HepG2 (cell line): ENCODE measurements around the gene POLR2F. TPM values are rescaled to one million over a fixed set of nuclear protein-coding genes. Genes with fewer than 3 reads are reported as not detected.

ENCODE experiments used
- ARNT ChIP-seq: fragments of 450-650 bp; IDR thresholded peaks from 2 replicates; pipeline ENCODE4 v1.6.1; 2017
- IRF2 ChIP-seq: IDR thresholded peaks from 2 replicates; pipeline ENCODE4 v1.6.1; 2018; ENCODE audit warnings: missing genetic modification reagents, missing compliant biosample characterization
- KDM3A ChIP-seq: IDR thresholded peaks from 2 replicates; pipeline ENCODE4 v1.6.1; 2018; ENCODE audit warnings: low read depth, missing compliant biosample characterization
- KMT2A ChIP-seq: sonication (generic); formaldehyde crosslinking; IDR thresholded peaks from 2 replicates; pipeline ENCODE4 v1.4.0; 2020; ENCODE audit warnings: missing genetic modification reagents
- PTBP1 ChIP-seq: fragments of 200-400 bp; formaldehyde crosslinking; IDR thresholded peaks from 2 replicates; pipeline ENCODE4 v1.6.1; 2018; ENCODE audit warnings: low read length, low read depth; ENCODE audit not compliant: poor library complexity, severe bottlenecking
- SMAD3 ChIP-seq: sonication (generic); formaldehyde crosslinking; IDR thresholded peaks from 2 replicates; pipeline ENCODE4 v1.4.0; 2020; ENCODE audit warnings: missing genetic modification reagents
- SP2 ChIP-seq: sonication (generic); formaldehyde crosslinking; IDR thresholded peaks from 2 replicates; pipeline ENCODE4 v1.5.1; 2020; ENCODE audit warnings: mild to moderate bottlenecking, missing genetic modification reagents
- TSC22D2 ChIP-seq: sonication (generic); formaldehyde crosslinking; IDR thresholded peaks from 2 replicates; pipeline ENCODE4 v1.5.1; 2020; ENCODE audit warnings: missing genetic modification reagents, mild to moderate bottlenecking, borderline replicate concordance
- YEATS4 ChIP-seq: sonication (generic); formaldehyde crosslinking; IDR thresholded peaks from 2 replicates; pipeline ENCODE4 v1.4.0; 2020; ENCODE audit warnings: missing genetic modification reagents, borderline replicate concordance
- ZNF552 ChIP-seq: sonication (generic); formaldehyde crosslinking; IDR thresholded peaks from 2 replicates; pipeline ENCODE4 v1.9.0; 2022; ENCODE audit warnings: missing genetic modification reagents, mild to moderate bottlenecking, borderline replicate concordance
- ZNF563 ChIP-seq: sonication (generic); formaldehyde crosslinking; IDR thresholded peaks from 2 replicates; pipeline ENCODE4 v1.8.0; 2022; ENCODE audit warnings: mild to moderate bottlenecking, moderate library complexity, missing genetic modification reagents
- ZNF720 ChIP-seq: sonication (generic); formaldehyde crosslinking; IDR thresholded peaks from 2 replicates; pipeline ENCODE4 v1.4.0; 2020; ENCODE audit warnings: missing genetic modification reagents
- ZNF776 ChIP-seq: sonication (generic); formaldehyde crosslinking; IDR thresholded peaks from 2 replicates; pipeline ENCODE4 v1.4.0; 2020; ENCODE audit warnings: mild to moderate bottlenecking, missing genetic modification reagents
- ZSCAN9 ChIP-seq: IDR thresholded peaks from 2 replicates; pipeline ENCODE4 v1.6.1; 2016; ENCODE audit warnings: borderline replicate concordance
- ZZZ3 ChIP-seq: sonication (generic); formaldehyde crosslinking; IDR thresholded peaks from 2 replicates; pipeline ENCODE4 v1.4.0; 2020; ENCODE audit warnings: missing genetic modification reagents, mild to moderate bottlenecking, borderline replicate concordance
- polyA plus RNA-seq, 8 experiments: library from polyadenylated mRNA; depleted of rRNA in 3 of 8; stranded (reverse) in 7 of 8; unstranded in 1 of 8; fragments of >200 nt; fragmentation: Illumina TruSeq in 4 of 8; extraction: Trizol in 4 of 8; gene quantifications; 2 replicates each; pipeline versions ENCODE4 v1.2.1 to v1.2.3, GENCODE V29; 2011 to 2016; ENCODE audit warnings: low read depth in 4 of 8, missing spikeins in 1 of 8, mixed read lengths in 1 of 8; ENCODE audit not compliant: insufficient read depth in 1 of 8
- total RNA-seq, 5 experiments: library from RNA; depleted of rRNA; stranded (reverse); fragments of >200 nt; fragmentation: Illumina TruSeq; extraction: Trizol; gene quantifications; 2 replicates each; pipeline ENCODE4 v1.2.3, GENCODE V29; 2016; ENCODE audit warnings: low read depth in 1 of 5
- TF ChIP-seq, protein P1 (sequence below): sonication (generic); formaldehyde crosslinking; IDR thresholded peaks from 2 replicates; pipeline ENCODE4 v1.5.0; 2020; ENCODE audit warnings: mild to moderate bottlenecking, missing genetic modification reagents
- TF ChIP-seq, protein P2 (sequence below): sonication (generic); formaldehyde crosslinking; IDR thresholded peaks from 2 replicates; pipeline ENCODE4 v1.5.0; 2020; ENCODE audit warnings: missing genetic modification reagents, mild to moderate bottlenecking, borderline replicate concordance
- TF ChIP-seq, protein P3 (sequence below): sonication (generic); formaldehyde crosslinking; IDR thresholded peaks from 2 replicates; pipeline ENCODE4 v1.8.1; 2023; ENCODE audit warnings: missing genetic modification reagents, inconsistent platforms, borderline replicate concordance
- TF ChIP-seq, protein P4 (sequence below): sonication (generic); formaldehyde crosslinking; IDR thresholded peaks from 2 replicates; pipeline ENCODE4 v1.5.0; 2020; ENCODE audit warnings: mild to moderate bottlenecking, missing genetic modification reagents
- TF ChIP-seq, protein P5 (sequence below): sonication (generic); formaldehyde crosslinking; IDR thresholded peaks from 2 replicates; pipeline ENCODE4 v1.4.0; 2020; ENCODE audit warnings: missing genetic modification reagents, borderline replicate concordance

Gene POLR2F
- total and polyA plus RNA-seq, 2 of the 13 experiments (the other 11 are each of a cell fraction or from before 2014, with no cell fraction given) = 135 to 158 TPM

DNA sequence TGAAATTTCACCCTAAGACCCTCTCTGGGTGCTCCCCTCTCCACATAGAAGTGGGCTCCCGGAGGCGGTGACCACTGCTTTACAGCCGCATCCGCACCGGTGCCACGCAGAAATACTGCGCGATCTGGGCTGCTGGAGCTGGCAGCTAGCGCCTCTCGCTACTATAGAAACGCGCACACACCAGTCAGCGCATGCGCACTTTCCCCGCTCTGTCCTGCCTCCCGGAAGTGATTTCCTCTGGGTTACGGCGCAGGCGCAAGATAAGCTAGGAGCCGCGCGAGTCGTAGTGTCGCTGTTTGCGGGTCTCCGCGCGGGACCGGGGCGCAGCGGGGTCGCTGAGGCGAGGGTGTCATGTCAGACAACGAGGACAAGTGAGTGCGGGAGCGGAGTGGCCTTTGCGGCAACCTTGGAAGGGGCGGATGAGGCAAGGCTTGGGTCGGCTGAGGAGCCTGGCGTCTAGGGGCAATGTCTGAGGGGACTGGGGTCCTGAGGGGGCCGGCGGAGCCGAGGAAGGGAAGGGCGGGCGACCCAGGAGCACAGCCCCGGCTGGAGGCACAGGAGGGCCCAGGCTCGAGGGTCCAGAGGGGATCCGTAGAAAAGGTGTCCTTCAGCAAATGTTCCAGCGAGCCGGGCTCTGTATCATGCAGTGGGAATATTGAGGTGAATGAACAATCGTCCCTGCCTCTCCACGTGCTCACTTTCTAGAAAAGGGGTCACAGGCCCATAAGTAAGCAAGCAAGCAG lies at the start of gene POLR2F, which contains the start of gene C22orf23 (continued):
- TF ChIP-seq, protein P1, sequence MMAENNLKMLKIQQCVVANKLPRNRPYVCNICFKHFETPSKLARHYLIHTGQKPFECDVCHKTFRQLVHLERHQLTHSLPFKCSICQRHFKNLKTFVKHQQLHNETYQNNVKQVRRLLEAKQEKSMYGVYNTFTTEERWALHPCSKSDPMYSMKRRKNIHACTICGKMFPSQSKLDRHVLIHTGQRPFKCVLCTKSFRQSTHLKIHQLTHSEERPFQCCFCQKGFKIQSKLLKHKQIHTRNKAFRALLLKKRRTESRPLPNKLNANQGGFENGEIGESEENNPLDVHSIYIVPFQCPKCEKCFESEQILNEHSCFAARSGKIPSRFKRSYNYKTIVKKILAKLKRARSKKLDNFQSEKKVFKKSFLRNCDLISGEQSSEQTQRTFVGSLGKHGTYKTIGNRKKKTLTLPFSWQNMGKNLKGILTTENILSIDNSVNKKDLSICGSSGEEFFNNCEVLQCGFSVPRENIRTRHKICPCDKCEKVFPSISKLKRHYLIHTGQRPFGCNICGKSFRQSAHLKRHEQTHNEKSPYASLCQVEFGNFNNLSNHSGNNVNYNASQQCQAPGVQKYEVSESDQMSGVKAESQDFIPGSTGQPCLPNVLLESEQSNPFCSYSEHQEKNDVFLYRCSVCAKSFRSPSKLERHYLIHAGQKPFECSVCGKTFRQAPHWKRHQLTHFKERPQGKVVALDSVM (CRISPR knock-in tag) = no peak
- TF ChIP-seq YEATS4 (CRISPR knock-in tag) = peak; percentile 45; the same call in 1 of the 2 replicates
- TF ChIP-seq, protein P2, sequence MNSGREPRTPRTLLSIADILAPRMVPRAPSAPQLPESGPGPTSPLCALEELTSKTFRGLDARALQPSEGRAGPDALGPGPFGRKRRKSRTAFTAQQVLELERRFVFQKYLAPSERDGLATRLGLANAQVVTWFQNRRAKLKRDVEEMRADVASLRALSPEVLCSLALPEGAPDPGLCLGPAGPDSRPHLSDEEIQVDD = peak; percentile 66; the same call in 1 of the 2 replicates
- TF ChIP-seq ARNT = no peak
- no peak for TF ChIP-seq ZSCAN9 (CRISPR knock-in tag)
- TF ChIP-seq, protein P3, sequence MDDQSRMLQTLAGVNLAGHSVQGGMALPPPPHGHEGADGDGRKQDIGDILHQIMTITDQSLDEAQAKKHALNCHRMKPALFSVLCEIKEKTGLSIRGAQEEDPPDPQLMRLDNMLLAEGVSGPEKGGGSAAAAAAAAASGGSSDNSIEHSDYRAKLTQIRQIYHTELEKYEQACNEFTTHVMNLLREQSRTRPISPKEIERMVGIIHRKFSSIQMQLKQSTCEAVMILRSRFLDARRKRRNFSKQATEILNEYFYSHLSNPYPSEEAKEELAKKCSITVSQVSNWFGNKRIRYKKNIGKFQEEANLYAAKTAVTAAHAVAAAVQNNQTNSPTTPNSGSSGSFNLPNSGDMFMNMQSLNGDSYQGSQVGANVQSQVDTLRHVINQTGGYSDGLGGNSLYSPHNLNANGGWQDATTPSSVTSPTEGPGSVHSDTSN (CRISPR knock-in tag) = no peak
- TF ChIP-seq, protein P4, sequence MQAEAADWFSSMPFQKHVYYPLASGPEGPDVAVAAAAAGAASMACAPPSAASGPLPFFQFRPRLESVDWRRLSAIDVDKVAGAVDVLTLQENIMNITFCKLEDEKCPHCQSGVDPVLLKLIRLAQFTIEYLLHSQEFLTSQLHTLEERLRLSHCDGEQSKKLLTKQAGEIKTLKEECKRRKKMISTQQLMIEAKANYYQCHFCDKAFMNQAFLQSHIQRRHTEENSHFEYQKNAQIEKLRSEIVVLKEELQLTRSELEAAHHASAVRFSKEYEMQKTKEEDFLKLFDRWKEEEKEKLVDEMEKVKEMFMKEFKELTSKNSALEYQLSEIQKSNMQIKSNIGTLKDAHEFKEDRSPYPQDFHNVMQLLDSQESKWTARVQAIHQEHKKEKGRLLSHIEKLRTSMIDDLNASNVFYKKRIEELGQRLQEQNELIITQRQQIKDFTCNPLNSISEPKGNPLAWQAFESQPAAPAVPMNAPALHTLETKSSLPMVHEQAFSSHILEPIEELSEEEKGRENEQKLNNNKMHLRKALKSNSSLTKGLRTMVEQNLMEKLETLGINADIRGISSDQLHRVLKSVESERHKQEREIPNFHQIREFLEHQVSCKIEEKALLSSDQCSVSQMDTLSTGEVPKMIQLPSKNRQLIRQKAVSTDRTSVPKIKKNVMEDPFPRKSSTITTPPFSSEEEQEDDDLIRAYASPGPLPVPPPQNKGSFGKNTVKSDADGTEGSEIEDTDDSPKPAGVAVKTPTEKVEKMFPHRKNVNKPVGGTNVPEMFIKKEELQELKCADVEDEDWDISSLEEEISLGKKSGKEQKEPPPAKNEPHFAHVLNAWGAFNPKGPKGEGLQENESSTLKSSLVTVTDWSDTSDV (CRISPR knock-in tag) = 0 out of 2 replicates have a peak, but pooled peaks have one; percentile 26
- peak; percentile 94 for TF ChIP-seq KMT2A (CRISPR knock-in tag)
- TF ChIP-seq ZNF552 (CRISPR knock-in tag) = no peak
- TF ChIP-seq ZNF563 = peak; percentile 76; the same call in 1 of the 2 replicates
- peak; percentile 32; the same call in 1 of the 2 replicates for TF ChIP-seq SP2 (CRISPR knock-in tag)
- TF ChIP-seq KDM3A (CRISPR knock-in tag) = peak; percentile 30; the same call in 1 of the 2 replicates
- peak; percentile 93; the same call in 1 of the 2 replicates for TF ChIP-seq TSC22D2
- no peak for TF ChIP-seq ZNF720 (CRISPR knock-in tag)
- TF ChIP-seq ZNF776 (CRISPR knock-in tag) = no peak
- 0 out of 2 replicates have a peak, but pooled peaks have one; percentile 46 for TF ChIP-seq SMAD3 (CRISPR knock-in tag)
- peak; percentile 78 for TF ChIP-seq IRF2
- peak; percentile 18 for TF ChIP-seq PTBP1
- TF ChIP-seq, protein P5, sequence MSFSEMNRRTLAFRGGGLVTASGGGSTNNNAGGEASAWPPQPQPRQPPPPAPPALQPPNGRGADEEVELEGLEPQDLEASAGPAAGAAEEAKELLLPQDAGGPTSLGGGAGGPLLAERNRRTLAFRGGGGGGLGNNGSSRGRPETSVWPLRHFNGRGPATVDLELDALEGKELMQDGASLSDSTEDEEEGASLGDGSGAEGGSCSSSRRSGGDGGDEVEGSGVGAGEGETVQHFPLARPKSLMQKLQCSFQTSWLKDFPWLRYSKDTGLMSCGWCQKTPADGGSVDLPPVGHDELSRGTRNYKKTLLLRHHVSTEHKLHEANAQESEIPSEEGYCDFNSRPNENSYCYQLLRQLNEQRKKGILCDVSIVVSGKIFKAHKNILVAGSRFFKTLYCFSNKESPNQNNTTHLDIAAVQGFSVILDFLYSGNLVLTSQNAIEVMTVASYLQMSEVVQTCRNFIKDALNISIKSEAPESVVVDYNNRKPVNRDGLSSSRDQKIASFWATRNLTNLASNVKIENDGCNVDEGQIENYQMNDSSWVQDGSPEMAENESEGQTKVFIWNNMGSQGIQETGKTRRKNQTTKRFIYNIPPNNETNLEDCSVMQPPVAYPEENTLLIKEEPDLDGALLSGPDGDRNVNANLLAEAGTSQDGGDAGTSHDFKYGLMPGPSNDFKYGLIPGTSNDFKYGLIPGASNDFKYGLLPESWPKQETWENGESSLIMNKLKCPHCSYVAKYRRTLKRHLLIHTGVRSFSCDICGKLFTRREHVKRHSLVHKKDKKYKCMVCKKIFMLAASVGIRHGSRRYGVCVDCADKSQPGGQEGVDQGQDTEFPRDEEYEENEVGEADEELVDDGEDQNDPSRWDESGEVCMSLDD = no peak
- TF ChIP-seq ZZZ3 (CRISPR knock-in tag) = no peak
